SH-SY5Y (cell line): ENCODE results near the gene ADAM19.

Experiments
- GATA2 ChIP-seq: IDR thresholded peaks from 2 replicates; pipeline ENCODE4 v1.6.1; 2011; ENCODE audit warnings: mild to moderate bottlenecking, low read depth, low read length
- GATA3 ChIP-seq: IDR thresholded peaks from 2 replicates; pipeline ENCODE4 v1.6.1; 2011; ENCODE audit warnings: low read depth, mild to moderate bottlenecking, low read length, moderate library complexity

DNA sequence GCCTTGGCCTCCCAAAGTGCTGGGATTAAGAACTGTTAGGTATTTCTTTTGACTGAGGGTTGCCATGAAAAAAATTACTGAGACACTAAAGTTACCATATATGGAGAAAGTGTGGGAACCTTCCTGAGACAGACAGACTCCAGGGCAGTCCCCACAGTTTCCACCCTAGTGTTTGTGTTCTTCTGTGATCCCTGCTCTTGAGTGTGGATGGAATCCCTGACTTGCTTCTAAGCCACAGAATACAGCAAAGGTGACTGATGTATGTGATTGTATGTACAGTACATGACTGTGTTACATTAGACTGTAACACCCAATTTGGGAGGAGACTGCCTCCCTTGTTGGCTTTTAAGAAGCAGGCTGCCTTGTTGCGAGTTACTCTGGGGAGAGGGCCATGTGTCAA, 24.7 kb upstream of the ADAM19 start:
- TF ChIP-seq GATA2 (no peak), GATA3 (no peak)
